GM18907 (cell line): ENCODE data around the gene HLA-A.

Source experiments
- ATAC-seq: cut with Tn5 transposase; IDR thresholded peaks from one replicate; pipeline ENCODE4 v1.9.1; 2021; ENCODE audit warnings: mild to moderate bottlenecking, moderate library complexity; ENCODE audit not compliant: unreplicated experiment

Gene HLA-A

DNA sequence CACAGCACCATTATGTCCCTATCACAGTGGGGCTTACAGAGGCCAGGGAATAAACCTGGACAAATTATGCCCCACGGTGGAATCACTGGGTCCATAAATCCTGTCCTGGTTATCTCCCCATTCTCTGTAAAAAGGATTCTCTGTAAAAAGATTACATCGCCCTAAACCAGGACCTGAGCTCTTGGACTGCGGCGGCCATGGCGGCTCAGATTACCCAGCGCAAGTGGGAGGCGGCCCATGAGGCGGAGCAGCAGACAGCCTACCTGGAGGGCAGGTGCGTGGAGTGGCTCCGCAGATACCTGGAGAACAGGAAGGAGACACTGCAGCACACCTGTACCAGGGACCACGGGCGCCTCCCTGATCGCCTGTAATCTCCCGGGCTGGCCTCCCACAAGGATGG lies 8.4 kb upstream of the HLA-A start:
- no peak for ATAC-seq

- ATAC-seq = no peak
Measured at GRCh38 chr6:29935273-29935955, 6.9 kb upstream of the HLA-A start.

DNA sequence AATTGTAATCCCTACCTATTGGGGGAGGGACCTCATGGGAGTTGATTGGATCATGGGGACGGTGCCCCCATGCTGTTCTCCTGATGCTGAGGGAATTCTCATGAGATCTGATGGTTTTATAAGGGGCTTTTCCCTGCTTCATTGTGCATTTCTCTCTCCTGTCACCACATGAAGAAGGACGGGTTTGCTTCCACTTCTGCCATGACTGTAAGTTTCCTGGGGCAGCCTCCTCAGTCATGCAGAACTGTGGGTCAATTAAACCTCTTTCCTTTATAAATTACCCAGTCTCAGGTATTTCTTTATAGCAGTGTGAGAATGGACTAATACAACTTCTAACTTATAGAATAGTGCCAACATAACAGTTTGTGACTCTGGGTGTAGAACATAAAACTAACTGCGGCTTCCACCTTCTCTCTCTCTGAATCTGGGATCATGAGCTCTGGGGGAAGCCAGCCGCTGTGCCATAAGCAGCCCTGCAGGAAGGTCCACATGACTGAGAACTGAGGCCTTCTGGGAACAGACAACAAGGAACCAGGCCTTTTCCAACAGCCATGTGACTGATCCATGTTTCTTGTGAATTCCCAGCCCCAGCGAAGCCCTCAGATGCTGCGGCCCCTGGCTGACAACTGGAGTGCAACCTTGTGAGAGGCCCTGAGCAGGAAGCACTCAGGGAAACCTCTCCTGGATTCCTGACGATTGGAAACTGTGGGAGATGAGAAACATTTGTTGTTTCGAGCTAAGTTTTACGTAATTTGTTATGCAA lies 3.4 kb upstream of the HLA-A start:
- ATAC-seq = no peak

DNA sequence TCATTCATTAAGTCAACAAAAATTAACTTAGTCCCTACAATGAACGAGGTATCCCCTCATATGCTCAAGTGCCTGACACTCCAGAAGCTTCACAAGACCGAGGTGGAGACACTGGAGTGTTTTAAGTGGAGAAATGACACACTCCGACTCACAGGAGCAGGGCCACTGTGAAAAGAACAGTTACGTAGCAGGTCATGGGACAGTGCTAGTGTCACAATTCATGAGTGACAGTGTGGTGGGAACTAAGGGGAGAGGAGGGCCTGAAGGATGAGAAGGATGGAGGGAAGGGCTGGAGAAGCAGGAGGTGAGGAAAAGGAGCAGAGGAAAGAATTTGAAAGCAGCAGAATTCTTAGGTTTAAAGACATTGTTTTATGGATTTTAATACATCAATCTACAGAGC lies 1.3 kb upstream of the HLA-A start:
- no peak for ATAC-seq

DNA sequence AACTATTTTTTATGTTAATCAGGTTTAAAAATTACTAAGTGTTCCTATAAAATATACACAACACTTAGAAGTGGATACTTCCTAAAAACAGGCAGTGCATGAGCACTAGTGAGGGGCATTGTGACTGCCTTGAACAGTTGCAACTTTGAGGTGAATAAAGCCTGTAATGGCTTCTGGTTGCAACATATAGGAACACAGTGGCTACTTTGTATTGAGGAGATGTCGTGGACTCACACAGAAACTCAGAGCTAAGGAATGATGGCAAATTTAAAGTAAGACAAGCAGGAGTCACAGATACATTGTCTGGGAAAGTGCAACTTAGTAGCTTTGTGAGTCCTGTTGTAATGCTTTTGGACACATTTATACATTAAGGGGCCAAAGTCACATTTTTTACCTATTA lies 861 bp upstream of the HLA-A start:
- no peak for ATAC-seq

GRCh38 chr6:29941916-29942274 lies 437 bp upstream of the HLA-A start:
- ATAC-seq = no peak

DNA sequence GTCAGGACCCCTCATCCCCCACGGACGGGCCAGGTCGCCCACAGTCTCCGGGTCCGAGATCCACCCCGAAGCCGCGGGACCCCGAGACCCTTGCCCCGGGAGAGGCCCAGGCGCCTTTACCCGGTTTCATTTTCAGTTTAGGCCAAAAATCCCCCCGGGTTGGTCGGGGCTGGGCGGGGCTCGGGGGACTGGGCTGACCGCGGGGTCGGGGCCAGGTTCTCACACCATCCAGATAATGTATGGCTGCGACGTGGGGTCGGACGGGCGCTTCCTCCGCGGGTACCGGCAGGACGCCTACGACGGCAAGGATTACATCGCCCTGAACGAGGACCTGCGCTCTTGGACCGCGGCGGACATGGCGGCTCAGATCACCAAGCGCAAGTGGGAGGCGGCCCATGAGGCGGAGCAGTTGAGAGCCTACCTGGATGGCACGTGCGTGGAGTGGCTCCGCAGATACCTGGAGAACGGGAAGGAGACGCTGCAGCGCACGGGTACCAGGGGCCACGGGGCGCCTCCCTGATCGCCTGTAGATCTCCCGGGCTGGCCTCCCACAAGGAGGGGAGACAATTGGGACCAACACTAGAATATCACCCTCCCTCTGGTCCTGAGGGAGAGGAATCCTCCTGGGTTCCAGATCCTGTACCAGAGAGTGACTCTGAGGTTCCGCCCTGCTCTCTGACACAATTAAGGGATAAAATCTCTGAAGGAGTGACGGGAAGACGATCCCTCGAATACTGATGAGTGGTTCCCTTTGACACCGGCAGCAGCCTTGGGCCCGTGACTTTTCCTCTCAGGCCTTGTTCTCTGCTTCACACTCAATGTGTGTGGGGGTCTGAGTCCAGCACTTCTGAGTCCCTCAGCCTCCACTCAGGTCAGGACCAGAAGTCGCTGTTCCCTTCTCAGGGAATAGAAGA lies 978 bp downstream of the HLA-A start:
- ATAC-seq = peak; percentile 2

DNA sequence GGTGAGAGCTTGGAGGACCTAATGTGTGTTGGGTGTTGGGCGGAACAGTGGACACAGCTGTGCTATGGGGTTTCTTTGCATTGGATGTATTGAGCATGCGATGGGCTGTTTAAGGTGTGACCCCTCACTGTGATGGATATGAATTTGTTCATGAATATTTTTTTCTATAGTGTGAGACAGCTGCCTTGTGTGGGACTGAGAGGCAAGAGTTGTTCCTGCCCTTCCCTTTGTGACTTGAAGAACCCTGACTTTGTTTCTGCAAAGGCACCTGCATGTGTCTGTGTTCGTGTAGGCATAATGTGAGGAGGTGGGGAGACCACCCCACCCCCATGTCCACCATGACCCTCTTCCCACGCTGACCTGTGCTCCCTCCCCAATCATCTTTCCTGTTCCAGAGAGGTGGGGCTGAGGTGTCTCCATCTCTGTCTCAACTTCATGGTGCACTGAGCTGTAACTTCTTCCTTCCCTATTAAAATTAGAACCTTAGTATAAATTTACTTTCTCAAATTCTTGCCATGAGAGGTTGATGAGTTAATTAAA lies 3.0 kb downstream of the HLA-A start:
- no peak for ATAC-seq

DNA sequence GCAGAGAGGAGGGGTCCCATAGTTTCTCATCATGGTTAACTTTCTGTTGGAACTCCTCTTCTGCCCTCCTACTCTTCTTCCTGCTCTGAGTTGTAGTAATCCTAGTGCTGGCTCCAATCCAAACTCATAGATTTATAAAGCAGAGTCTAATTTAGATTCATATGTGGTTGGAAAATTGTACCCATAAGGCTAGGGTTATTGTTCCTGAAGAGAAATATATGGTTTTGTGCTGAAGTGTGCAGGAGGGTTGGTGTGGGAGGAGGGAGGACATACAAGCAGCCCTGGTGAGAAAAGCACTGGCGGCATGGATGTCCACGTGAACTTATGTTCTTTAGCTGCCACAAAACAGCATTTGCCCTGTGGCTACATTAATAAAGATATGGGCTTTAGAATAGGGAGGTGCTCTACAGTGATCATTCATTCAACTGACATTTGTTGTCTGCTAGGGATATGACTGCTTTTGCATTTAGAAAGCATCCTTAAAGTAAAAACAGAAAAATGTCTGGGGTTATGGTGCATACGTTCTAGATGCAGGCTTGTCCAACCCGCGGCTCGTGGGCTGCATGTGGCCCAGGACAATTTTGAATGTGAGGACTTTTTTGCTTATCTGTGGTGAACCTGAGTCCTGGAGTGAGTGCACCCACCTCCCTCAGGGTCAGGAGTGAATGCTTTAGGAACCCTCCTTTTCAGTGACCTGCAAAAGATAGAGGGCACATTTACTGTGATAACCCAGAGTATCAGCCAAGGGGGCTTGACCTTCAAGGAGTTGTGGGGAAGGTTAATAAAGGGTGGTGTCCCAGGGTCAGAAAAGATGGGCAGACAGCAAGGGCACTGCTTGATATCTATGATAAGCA lies 4.1 kb downstream of the HLA-A start:
- ATAC-seq = no peak

- ATAC-seq = no peak
Measured at GRCh38 chr6:29947077-29947980, 5.0 kb downstream of the HLA-A start.

- no peak for ATAC-seq
Measured at GRCh38 chr6:29948277-29948676, 5.9 kb downstream of the HLA-A start.

DNA sequence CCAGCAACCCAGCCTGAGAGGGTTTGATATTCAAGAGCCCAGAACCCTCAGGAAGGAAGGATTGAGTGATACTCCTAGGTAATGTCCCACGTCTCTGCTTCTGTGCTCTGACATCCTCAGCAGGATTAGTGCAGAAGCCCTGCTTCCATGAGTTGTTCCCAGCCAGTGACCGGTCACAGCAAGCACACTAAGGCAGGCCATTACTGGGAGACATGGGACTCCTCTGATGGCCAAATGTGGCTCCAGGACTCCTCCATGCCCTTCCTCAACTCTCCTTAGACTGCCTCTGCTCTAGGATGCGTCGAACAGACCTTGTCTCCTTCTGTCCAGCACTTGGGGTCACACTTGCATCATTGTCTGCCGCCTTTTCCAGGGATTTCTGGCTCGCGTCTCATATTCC lies 7.6 kb downstream of the HLA-A start:
- no peak for ATAC-seq

GRCh38 chr6:29951882-29952281 lies 9.6 kb downstream of the HLA-A start:
- no peak for ATAC-seq

DNA sequence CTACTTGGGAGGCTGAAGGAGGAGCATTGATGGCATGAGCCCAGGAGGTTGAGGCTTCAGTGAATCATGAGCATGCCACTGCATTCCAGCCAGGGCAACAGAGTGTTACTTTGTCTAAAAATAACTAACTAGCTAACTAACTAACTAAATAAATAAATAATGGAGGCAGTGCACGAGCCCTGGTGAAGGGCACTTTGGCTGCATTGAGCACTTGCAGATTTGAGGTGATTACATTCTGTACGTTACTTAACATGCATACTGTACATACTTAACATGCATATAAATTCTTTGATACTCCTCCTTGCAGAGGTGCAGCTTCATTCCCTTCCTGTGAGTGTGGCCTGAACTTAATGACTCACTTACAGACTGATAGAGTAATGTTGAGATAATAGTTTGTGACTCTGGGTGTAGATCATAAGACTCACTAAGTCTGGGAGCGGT lies 10.7 kb downstream of the HLA-A start:
- no peak for ATAC-seq

GRCh38 chr6:29953686-29954085 lies 11.4 kb downstream of the HLA-A start:
- no peak for ATAC-seq

DNA sequence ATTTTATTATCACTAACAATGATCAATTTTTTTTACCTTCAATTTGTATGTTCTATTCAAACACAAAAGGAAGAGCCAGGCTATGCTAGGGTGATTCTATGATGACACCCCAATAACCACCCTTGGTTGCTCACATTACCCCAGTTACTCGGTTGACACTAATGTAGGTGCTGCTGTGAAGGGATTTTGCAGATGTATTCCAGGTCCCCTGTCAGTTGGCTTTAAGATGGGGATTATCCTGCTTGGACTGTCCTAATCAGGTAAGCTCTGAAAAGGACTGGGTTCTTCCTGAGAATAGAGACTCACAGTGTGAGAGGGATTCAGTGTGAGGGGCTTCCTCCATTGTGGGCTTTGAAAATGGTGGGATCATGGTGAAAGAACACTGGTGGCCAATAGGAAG lies 11.9 kb downstream of the HLA-A start:
- no peak for ATAC-seq

- no peak for ATAC-seq
Measured at GRCh38 chr6:29955783-29956182, 13.5 kb downstream of the HLA-A start.

- no peak for ATAC-seq
Measured at GRCh38 chr6:29956518-29956917, 14.2 kb downstream of the HLA-A start.

GRCh38 chr6:29958046-29958445 lies 15.7 kb downstream of the HLA-A start:
- no peak for ATAC-seq
